GM12865 (cell line): ENCODE results near the gene DNMT1.

Experiments
- DNase-seq: peaks from one replicate; pipeline ENCODE4 v3.0.0; 2010; ENCODE audit warnings: low read depth
- H3K4me3 ChIP-seq: 2 replicates; pipeline ENCODE4 v1.5.1; 2011; ENCODE audit warnings: mild to moderate bottlenecking, low read depth, low read length, control low read depth
- TF ChIP-seq, protein P1 (sequence below): IDR thresholded peaks from 2 replicates; pipeline ENCODE4 v1.5.1; 2011; ENCODE audit warnings: low read length, control low read depth, low read depth, inconsistent platforms; ENCODE audit not compliant: insufficient read depth; ENCODE audit errors: missing control alignments

Gene DNMT1

DNA sequence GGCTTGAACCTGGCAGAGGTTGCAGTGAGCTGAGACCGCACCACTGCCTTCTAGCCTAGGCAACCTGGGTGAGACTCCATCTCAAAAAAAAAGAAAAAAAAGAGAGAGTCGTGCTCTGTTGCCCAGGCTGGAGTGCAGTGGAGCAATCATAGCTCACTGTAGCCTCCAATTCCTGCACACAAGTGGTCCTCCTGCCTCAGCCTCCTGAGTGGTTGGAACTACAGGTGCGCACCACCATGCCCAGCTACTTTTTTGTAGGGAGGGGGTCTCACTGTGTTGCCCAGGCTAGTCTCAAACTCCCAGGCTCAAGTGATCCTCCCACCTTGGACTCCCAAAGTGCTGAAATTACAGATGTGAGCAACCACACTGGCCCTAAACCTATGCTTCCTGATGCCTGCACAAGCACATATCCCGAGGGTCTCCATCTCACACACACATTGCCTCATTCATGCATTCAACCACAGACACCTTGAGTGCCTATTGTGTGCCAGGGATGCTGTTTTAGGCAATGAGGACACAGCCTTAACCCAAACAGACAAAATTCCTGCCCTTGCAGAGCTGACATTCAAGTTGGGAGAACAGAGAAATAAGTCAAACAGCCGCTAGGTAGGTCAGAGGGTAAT lies 94.5 kb downstream of the DNMT1 start:
- H3K4me3 ChIP-seq = peak overlapping the region; percentile 71
- TF ChIP-seq, protein P1, sequence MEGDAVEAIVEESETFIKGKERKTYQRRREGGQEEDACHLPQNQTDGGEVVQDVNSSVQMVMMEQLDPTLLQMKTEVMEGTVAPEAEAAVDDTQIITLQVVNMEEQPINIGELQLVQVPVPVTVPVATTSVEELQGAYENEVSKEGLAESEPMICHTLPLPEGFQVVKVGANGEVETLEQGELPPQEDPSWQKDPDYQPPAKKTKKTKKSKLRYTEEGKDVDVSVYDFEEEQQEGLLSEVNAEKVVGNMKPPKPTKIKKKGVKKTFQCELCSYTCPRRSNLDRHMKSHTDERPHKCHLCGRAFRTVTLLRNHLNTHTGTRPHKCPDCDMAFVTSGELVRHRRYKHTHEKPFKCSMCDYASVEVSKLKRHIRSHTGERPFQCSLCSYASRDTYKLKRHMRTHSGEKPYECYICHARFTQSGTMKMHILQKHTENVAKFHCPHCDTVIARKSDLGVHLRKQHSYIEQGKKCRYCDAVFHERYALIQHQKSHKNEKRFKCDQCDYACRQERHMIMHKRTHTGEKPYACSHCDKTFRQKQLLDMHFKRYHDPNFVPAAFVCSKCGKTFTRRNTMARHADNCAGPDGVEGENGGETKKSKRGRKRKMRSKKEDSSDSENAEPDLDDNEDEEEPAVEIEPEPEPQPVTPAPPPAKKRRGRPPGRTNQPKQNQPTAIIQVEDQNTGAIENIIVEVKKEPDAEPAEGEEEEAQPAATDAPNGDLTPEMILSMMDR = no peak
- no peak for DNase-seq

DNA sequence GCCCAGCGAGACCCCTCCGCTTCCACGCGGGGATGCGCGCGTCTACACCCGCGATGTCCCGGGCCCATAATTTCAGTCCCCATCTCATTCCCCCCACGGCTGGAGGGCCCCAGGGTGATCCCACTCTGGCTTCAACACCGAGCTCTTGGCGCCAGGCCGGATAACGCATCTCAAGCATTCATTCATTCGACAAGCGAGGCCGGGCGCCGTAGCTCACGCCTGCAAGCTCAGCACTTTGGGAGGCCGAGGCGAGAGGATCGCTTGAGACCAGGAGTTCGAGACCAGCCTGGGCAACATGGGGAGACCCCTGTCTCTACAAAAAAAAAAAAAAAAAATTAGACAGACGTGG lies 98.2 kb downstream of the DNMT1 start:
- DNase-seq = no peak
- H3K4me3 ChIP-seq = peak overlapping the region; percentile 62
- TF ChIP-seq, protein P1 = no peak

DNA sequence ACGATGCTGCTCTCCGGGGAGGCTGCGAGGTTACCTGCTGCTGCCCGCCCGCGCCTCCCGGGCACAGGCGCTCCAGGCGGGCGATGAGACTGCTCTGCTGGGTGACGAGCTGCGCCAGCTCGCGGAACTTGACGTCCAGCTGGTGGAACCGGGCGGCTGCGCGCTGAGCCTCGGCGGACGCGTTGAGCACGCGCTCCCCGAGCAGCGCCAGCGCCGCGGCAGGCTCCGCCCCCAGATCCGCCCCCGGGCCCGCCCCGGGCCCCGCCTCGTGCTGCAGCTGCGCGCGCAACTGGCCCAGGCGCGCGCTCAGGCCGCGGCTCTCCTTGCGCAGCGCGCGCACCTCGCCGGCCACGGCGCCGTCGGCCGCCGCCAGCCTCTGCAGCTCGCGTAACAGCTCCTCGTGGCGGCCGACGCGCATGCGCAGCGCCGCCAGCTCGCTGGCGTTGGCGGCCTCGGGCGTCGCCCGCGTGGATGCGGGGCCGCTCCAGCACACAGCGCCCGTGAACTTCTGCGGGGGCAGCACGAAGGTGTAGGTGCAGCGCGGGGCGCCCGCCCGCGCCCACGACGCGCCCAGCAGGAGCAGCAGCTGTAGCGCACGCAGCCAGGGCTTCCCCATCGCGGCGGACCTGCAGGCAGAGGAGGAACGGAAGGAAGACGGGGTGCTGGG lies 98.7 kb downstream of the DNMT1 start:
- DNase-seq = peak; percentile 97
- peak overlapping the region; percentile 62 for H3K4me3 ChIP-seq
- TF ChIP-seq, protein P1 = no peak

DNA sequence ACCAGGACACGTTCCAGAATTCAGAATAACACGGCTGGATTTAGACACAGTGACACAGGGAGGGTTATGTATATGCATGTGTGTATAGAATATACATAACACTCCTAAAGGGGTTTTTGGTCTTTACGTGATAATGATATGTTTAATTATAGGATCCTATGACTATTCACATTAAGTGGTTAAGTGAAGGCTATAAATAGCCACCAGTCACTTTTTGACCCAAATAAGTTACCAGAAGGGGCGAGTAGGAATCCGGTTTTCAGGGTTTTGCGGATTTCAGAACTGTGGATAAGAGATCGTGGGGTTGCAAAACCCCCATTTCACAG lies 99.2 kb downstream of the DNMT1 start:
- DNase-seq = no peak
- H3K4me3 ChIP-seq = peak overlapping the region; percentile 35
- TF ChIP-seq, protein P1 = no peak

DNA sequence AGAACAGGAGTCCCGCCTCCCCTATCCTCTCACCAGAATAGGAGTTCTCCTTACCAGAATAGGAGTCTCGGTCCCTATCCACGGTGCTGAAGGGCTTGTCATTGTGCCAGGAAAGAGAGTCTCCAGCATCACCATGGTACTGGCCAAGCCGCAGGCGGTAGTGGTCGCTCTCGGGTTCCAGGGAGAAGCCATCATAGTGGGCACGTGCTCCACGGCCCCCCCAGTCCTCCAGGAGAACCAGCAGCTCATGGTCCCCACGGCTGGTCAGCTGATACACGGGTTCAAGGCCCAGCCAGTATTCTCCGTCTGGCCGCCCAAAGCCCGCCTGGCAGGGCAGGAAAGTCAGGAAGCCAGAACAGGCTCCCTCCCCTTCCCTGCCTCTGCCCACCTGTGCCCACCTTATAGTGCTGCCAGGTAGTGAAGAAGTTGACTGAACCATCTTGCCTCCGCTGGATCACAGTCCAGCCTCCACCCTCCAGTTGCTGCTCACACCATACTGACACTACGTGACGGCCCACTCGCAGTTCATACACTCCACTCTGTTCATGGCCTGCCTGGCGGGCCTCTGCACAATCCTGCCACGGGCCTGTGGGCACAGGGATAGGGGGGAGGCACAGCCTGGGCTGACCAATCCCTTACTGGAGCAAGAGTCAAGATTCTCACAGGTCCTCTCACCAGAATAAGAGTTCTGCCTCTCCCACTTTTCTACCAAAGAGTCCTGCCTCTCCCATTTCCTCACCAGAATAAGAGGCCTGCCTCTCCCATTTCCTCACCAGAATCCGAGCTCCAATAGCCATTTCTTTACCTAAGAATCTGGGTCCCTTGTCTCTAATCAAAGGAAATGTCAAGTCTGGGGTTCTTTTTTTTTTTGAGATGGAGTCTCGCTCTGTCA lies 101.2 kb downstream of the DNMT1 start:
- TF ChIP-seq, protein P1 = no peak
- no peak for DNase-seq

DNA sequence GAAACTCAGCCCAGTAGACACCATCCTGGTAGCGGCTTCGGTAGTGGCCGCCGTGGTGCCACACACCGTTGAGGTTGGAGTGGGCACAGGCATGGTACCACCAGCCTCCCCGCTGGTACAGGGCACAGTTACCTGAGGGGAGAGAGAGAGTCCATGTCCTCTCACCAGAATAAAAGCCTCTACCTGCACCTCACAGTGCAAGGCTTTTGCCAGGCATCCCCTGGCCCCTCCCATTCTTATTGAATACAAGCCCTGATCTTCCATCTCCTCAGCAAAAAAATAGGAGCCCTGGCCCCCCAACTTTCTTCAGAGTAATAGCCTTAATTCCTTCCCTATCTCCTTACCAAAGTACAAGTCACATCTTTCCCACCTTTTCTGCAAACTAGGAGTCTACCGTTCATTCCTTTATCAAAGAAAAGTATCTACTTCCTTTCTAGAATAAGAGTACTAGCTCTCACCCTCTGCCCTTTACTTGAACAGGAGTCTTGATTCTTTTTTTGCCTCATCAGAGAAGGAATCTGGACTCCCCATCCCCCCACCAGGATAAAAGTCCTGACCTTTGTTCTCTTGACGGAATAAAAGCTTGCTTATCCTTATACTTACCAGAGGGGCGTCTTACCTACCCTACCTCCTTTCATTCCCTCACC lies 102.0 kb downstream of the DNMT1 start:
- TF ChIP-seq, protein P1 = no peak
- H3K4me3 ChIP-seq = no peak overlapping the region

More for the DNA sequence above, 101.2 kb downstream of the DNMT1 start:
- H3K4me3 ChIP-seq = no peak overlapping the region

More for the DNA sequence above, 102.0 kb downstream of the DNMT1 start:
- DNase-seq = no peak
